GM12878 (cell line): Measurements from ENCODE around the gene FAT1. TPM values are rescaled to one million over a fixed set of nuclear protein-coding genes. Genes with fewer than 3 reads are reported as not detected.

Experiments used
- ATAC-seq: fragments of 200-7000 bp; cut with Tn5 transposase; 3 replicates; pipeline ENCODE4 v1.9.1; 2020; ENCODE audit warnings: mild to moderate bottlenecking, moderate library complexity
- BruUV-seq: library from RNA; stranded (reverse); fragments of 400-500 nt; replicated peaks from 2 replicates; lab custom pipeline; 2021; lab: Mats Ljungman, UMichigan
- CTCF ChIA-PET: fragments of 300-600 bp; sonication (Branson Sonifier 250); formaldehyde crosslinking; extraction: SDS; loops from one replicate; lab custom pipeline; 2021; ENCODE audit warnings: inconsistent platforms; lab: Yijun Ruan, JAX
- POLR2A ChIA-PET: fragments of 350-600 bp; formaldehyde crosslinking; extraction: SDS; loops from one replicate; lab custom pipeline; 2021; ENCODE audit warnings: inconsistent platforms; lab: Charles Lee
- RAD21 ChIA-PET: fragments of 300-600 bp; sonication (Branson Sonifier 250); formaldehyde crosslinking; loops from one replicate; lab custom pipeline; 2023; ENCODE audit warnings: antibody characterized with exemption; ENCODE audit not compliant: unreplicated experiment; lab: Charles Lee
- SMC1A ChIA-PET: fragments of 300-600 bp; sonication (Branson Sonifier 250); formaldehyde crosslinking; loops from one replicate; lab custom pipeline; 2023; ENCODE audit not compliant: unreplicated experiment, uncharacterized antibody; lab: Charles Lee
- DNase-seq: peaks from one replicate; pipeline ENCODE4 v3.0.0-alpha.2; 2011; ENCODE audit warnings: low read depth, low spot score
- FAIRE-seq: peaks from 3 replicates; lab custom pipeline; 2011; peaks lifted over from hg19 to GRCh38; lab: Jason Lieb, UNC
- H2AFZ ChIP-seq: 2 replicates; pipeline ENCODE4 v1.6.0; 2011; ENCODE audit warnings: low read depth, low read length, control low read depth; ENCODE audit not compliant: control insufficient read depth
- H3K27ac ChIP-seq: 2 replicates; pipeline ENCODE4 v1.5.1; 2011; ENCODE audit warnings: control low read depth; ENCODE audit not compliant: control insufficient read depth, insufficient read depth
- H3K27me3 ChIP-seq, 2 experiments: replicated peaks in 1 of 2; 2 replicates each; pipeline versions ENCODE4 v1.6.0 to v1.6.1; 2011; ENCODE audit warnings: low read length in 1 of 2; ENCODE audit not compliant: control insufficient read depth in 2 of 2, insufficient read depth in 2 of 2
- H3K36me3 ChIP-seq, 2 experiments: 2 replicates each; pipeline ENCODE4 v1.5.1; 2011; ENCODE audit warnings: low read length in 1 of 2; ENCODE audit not compliant: control insufficient read depth in 2 of 2, insufficient read depth in 2 of 2
- H3K4me1 ChIP-seq: 2 replicates; pipeline ENCODE4 v1.6.1; 2011; ENCODE audit warnings: mild to moderate bottlenecking, low read length, moderate library complexity, mixed read lengths; ENCODE audit not compliant: control insufficient read depth, insufficient read depth
- H3K4me2 ChIP-seq: 2 replicates; pipeline ENCODE4 v1.6.0; 2011; ENCODE audit warnings: control low read depth; ENCODE audit not compliant: control insufficient read depth, insufficient read depth
- H3K4me3 ChIP-seq: fragments of 200-600 bp; sonication (generic); 2 replicates; pipeline ENCODE4 v1.5.1; 2016
- H3K79me2 ChIP-seq: 2 replicates; pipeline ENCODE4 v1.6.0; 2011; ENCODE audit warnings: low read length; ENCODE audit not compliant: control insufficient read depth, insufficient read depth
- H3K9ac ChIP-seq: 2 replicates; pipeline ENCODE4 v1.8.0; 2011; ENCODE audit warnings: low read length, control low read depth, mixed read lengths; ENCODE audit not compliant: control insufficient read depth, insufficient read depth
- H3K9me3 ChIP-seq: replicated peaks from 3 replicates; pipeline ENCODE4 v1.5.1; 2011; ENCODE audit warnings: mild to moderate bottlenecking, low read length; ENCODE audit not compliant: control insufficient read depth, insufficient read depth
- H4K20me1 ChIP-seq: 2 replicates; pipeline ENCODE4 v1.6.0; 2011; ENCODE audit not compliant: control insufficient read depth, insufficient read depth
- CBX5 ChIP-seq: sonication (generic); IDR thresholded peaks from 2 replicates; pipeline ENCODE4 v1.6.1; 2016; ENCODE audit warnings: low read depth, moderate library complexity, mild to moderate bottlenecking, inconsistent platforms
- CREB1 ChIP-seq: IDR thresholded peaks from 2 replicates; pipeline ENCODE4 v1.6.1; 2012; ENCODE audit warnings: low read depth, mild to moderate bottlenecking, inconsistent platforms
- CREM ChIP-seq: IDR thresholded peaks from 2 replicates; pipeline ENCODE4 v1.6.1; 2014; ENCODE audit warnings: antibody characterized with exemption, low read depth
- EP300 ChIP-seq, 2 experiments: fragments of 150-350 bp in 1 of 2; IDR thresholded peaks; 2 replicates each; pipeline ENCODE4 v1.6.1; 2011 to 2012; ENCODE audit warnings: low read depth in 2 of 2, low read length in 2 of 2, borderline replicate concordance in 1 of 2, improper control_type of control experiment in 1 of 2, inconsistent platforms in 1 of 2; ENCODE audit not compliant: control insufficient read depth in 1 of 2
- KLF5 ChIP-seq: fragments of 450-650 bp; IDR thresholded peaks from 2 replicates; pipeline ENCODE4 v1.6.1; 2014; ENCODE audit warnings: mild to moderate bottlenecking; ENCODE audit not compliant: partially characterized antibody
- POLR2A ChIP-seq: IDR thresholded peaks from 2 replicates; pipeline ENCODE4 v1.6.1; 2011; ENCODE audit warnings: low read depth, mild to moderate bottlenecking, low read length
- SPI1 ChIP-seq: IDR thresholded peaks from 2 replicates; pipeline ENCODE4 v1.6.1; 2011; ENCODE audit warnings: low read depth, mild to moderate bottlenecking, low read length, moderate library complexity, borderline replicate concordance; ENCODE audit not compliant: insufficient read depth
- SUPT20H ChIP-seq: IDR thresholded peaks from 2 replicates; pipeline ENCODE4 v1.6.1; 2011; ENCODE audit warnings: low read depth, mild to moderate bottlenecking, low read length, moderate library complexity, borderline replicate concordance; ENCODE audit not compliant: control insufficient read depth
- TCF12 ChIP-seq: IDR thresholded peaks from 2 replicates; pipeline ENCODE4 v1.6.1; 2011; ENCODE audit warnings: low read depth, mild to moderate bottlenecking, low read length
- YY1 ChIP-seq: IDR thresholded peaks from 2 replicates; pipeline ENCODE4 v1.6.1; 2011; ENCODE audit warnings: low read depth, mild to moderate bottlenecking, low read length
- ZNF384 ChIP-seq: IDR thresholded peaks from 2 replicates; pipeline ENCODE4 v1.6.1; 2012; ENCODE audit warnings: low read depth, mild to moderate bottlenecking, low read length, improper control_type of control experiment, borderline replicate concordance
- ZNF622 ChIP-seq: fragments of 450-650 bp; IDR thresholded peaks from 2 replicates; pipeline ENCODE4 v1.6.1; 2017; ENCODE audit warnings: mild to moderate bottlenecking, inconsistent platforms
- ZSCAN29 ChIP-seq: fragments of 450-650 bp; IDR thresholded peaks from 2 replicates; pipeline ENCODE4 v1.6.1; 2017; ENCODE audit warnings: mild to moderate bottlenecking, moderate library complexity
- ZZZ3 ChIP-seq: IDR thresholded peaks from 2 replicates; pipeline ENCODE4 v1.6.1; 2011; ENCODE audit warnings: low read depth; ENCODE audit not compliant: control insufficient read depth, insufficient read length
- WGBS: methylation state at CpG from one replicate; pipeline ENCODE4 v1.1.6; 2016; ENCODE audit warnings: low lambda C conversion rate; ENCODE audit not compliant: insufficient replicate concordance, insufficient coverage; ENCODE audit errors: missing lambda C conversion rate; 5-methylcytosine and 5-hydroxymethylcytosine counted together
- in situ Hi-C: fragments of 300-500 bp; cut with MboI; formaldehyde crosslinking; loops from 9 replicates; pipeline ENCODE4 v1.14.3; 2018; ENCODE audit warnings: mixed read lengths
- intact Hi-C: fragments of 100-400 bp; cut with micrococcal nuclease; formaldehyde crosslinking; loops from one replicate; pipeline ENCODE4 v1.14.2; 2022; ENCODE audit not compliant: unreplicated experiment
- polyA plus RNA-seq, 11 experiments: library from polyadenylated mRNA; depleted of rRNA in 4 of 11; unstranded in 6 of 11; stranded (reverse) in 5 of 11; fragments of >200 nt; fragmentation: Nextera tagmentation in 4 of 11; fragmentation: Illumina TruSeq in 1 of 11; extraction: Ambion mirVana in 4 of 11; extraction: Trizol in 1 of 11; gene quantifications; 1 replicate in 1 of 11; 2 replicates in 10 of 11; pipeline versions ENCODE4 v1.2.1 to v1.2.3, GENCODE V29; 2011 to 2016; ENCODE audit warnings: inconsistent platforms in 2 of 11, missing spikeins in 2 of 11, low read depth in 1 of 11
- total RNA-seq, 4 experiments: library from RNA; depleted of rRNA in 3 of 4; stranded (reverse); fragments of >200 nt in 3 of 4; fragmentation: Illumina TruSeq in 1 of 4; extraction: Trizol in 1 of 4; gene quantifications; 2 replicates each; pipeline versions ENCODE4 v1.2.1 to v1.2.3, GENCODE V29; 2013 to 2021
- TF ChIP-seq, protein P1 (sequence below): fragments of 450-650 bp; IDR thresholded peaks from 2 replicates; pipeline ENCODE4 v1.6.1; 2017; ENCODE audit warnings: borderline replicate concordance

The FAT1 gene
- total and polyA plus RNA-seq, 10 of the 15 experiments (the other 5 are each of a cell fraction or from before 2014, with no cell fraction given), result 0.04 to 11.8 (median 0.11) TPM; not detected in 1

DNA sequence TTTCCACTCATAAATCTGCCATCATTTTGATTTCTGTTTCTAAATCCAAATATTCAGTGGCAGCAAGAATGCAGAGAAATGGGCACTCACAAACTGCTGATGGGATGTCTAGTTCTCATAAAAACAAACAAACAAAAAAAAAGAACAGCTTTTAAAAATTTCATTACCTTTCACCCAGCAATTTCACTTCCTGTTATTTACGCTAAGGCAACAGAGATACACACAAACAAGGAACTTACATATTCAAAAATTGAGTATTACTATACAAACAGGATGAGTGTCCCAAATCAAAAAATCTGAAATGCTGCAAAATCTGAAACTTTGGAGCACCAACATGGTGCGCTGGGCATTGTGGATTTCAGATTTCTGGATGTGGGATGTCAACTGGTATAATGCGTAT, 36.4 kb downstream of the FAT1 start:
- FAIRE-seq, result no peak
- Histone ChIP-seq H3K27ac (no peak overlapping the region), H3K4me3 (no peak overlapping the region), H3K4me1 (no peaks in the 10 kb centered on the region), H3K9ac (no peak overlapping the region), H4K20me1 (no peaks in the 10 kb centered on the region), H2AFZ (no peak overlapping the region), H3K27me3 (no peaks in the 10 kb centered on the region), H3K79me2 (no peaks in the 10 kb centered on the region), H3K36me3 (no peaks in the 10 kb centered on the region), H3K9me3 (no peaks in the 10 kb centered on the region), H3K4me2 (no peak overlapping the region)
- ChIA-PET CTCF (no interaction called here), POLR2A (interaction anchor here (0.6 kb wide), 1 partner anchor 518 kb away, joined by 5 read pairs; no protein-coding TSS in a partner anchor), RAD21 (no interaction called here), SMC1A (no interaction called here)
- no peak for DNase-seq
- in situ Hi-C loops, result no loop called here
- intact Hi-C loops, result no loop called here
- ATAC-seq, result no peak
- no TSS peak for BruUV-seq
- peak; percentile 13; the same call in 1 of the 2 replicates for TF ChIP-seq SPI1
- no peak for TF ChIP-seq ZNF622
- WGBS, result 49% methylated on average over 3 of the region's 3 CpGs

DNA sequence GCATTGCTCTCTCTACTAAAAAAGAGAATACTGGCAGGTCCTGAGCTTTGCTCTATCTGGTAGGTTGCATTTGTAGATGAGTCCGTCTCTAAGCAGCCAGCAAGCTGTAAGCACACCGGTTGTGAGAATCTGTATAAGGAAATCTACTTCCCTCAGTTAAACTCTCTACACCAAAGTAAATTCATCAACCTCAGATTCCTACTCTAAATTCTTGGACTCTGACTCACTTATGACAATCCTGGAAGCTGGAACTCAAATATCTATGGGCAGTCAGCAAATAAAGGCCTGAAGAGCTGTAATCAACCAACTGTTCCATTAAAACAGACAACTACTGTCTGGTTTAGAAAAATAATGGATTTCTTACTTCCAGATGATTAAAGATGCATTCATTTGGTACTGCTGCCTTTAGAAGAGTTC, 37.9 kb downstream of the FAT1 start:
- CTCF ChIA-PET, result no interaction called here
- no peak overlapping the region for H2AFZ ChIP-seq
- TF ChIP-seq POLR2A (no peak), SUPT20H (no peak), CBX5 (no peak), TCF12 (no peak), ZNF384 (no peak), CREM (no peak), EP300 (IDR thresholded peaks at IDR 0.05; ENCODE audit: borderline replicate concordance in 1 of 2, control insufficient read depth in 1 of 2, low read depth in 2 of 2, low read length in 2 of 2) (no peak), YY1 (no peak), ZZZ3 (no peak), CREB1 (no peak), ZSCAN29 (no peak), KLF5 (no peak)
- TF ChIP-seq, protein P1, sequence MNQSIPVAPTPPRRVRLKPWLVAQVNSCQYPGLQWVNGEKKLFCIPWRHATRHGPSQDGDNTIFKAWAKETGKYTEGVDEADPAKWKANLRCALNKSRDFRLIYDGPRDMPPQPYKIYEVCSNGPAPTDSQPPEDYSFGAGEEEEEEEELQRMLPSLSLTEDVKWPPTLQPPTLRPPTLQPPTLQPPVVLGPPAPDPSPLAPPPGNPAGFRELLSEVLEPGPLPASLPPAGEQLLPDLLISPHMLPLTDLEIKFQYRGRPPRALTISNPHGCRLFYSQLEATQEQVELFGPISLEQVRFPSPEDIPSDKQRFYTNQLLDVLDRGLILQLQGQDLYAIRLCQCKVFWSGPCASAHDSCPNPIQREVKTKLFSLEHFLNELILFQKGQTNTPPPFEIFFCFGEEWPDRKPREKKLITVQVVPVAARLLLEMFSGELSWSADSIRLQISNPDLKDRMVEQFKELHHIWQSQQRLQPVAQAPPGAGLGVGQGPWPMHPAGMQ, result no peak

More for the DNA sequence above, 37.9 kb downstream of the FAT1 start:
- ATAC-seq (no peak), FAIRE-seq (no peak), DNase-seq (no peak)
- H3K9ac ChIP-seq, result no peak overlapping the region
- intact Hi-C loops, result no loop called here
- SMC1A ChIA-PET, result interaction anchor here (0.6 kb wide), 1 partner anchor 15 kb away, joined by 3 read pairs; no protein-coding TSS in a partner anchor
- no peaks in the 10 kb centered on the region for H3K79me2 ChIP-seq
- in situ Hi-C loops, result no loop called here
- H3K4me2 ChIP-seq, result no peak overlapping the region
- H3K9me3 ChIP-seq, result no peaks in the 10 kb centered on the region
- H4K20me1 ChIP-seq, result no peaks in the 10 kb centered on the region
- WGBS, result 0% methylated on average over 2 of the region's 2 CpGs
- RAD21 ChIA-PET, result interaction anchor here (0.7 kb wide), 1 partner anchor 11 kb away, joined by 4 read pairs; no protein-coding TSS in a partner anchor
- no peak overlapping the region for H3K4me3 ChIP-seq
- H3K27ac ChIP-seq, result no peak overlapping the region
- POLR2A ChIA-PET, result no interaction called here
- no peaks in the 10 kb centered on the region for H3K27me3 ChIP-seq
- BruUV-seq, result no TSS peak
- no peaks in the 10 kb centered on the region for H3K4me1 ChIP-seq
- no peaks in the 10 kb centered on the region for H3K36me3 ChIP-seq
